GM18511 (cell line): ENCODE results near the gene SCUBE1.

ENCODE experiments used
- ATAC-seq: cut with Tn5 transposase; IDR thresholded peaks from one replicate; pipeline ENCODE4 v1.9.1; 2021; ENCODE audit warnings: mild to moderate bottlenecking, moderate library complexity; ENCODE audit not compliant: unreplicated experiment

The SCUBE1 gene

GRCh38 chr22:43226377-43227238 lies 116.6 kb downstream of the SCUBE1 start:
- ATAC-seq = no peak

GRCh38 chr22:43225609-43226008 lies 117.6 kb downstream of the SCUBE1 start:
- no peak for ATAC-seq

- no peak for ATAC-seq
Observed at GRCh38 chr22:43222987-43223386, 120.2 kb downstream of the SCUBE1 start.

GRCh38 chr22:43222262-43222661 lies 120.9 kb downstream of the SCUBE1 start:
- ATAC-seq = no peak

GRCh38 chr22:43220625-43221380 lies 122.4 kb downstream of the SCUBE1 start:
- no peak for ATAC-seq

- ATAC-seq = no peak
Observed at GRCh38 chr22:43218786-43219185, 124.4 kb downstream of the SCUBE1 start.

- no peak for ATAC-seq
Observed at GRCh38 chr22:43217285-43218030, 125.7 kb downstream of the SCUBE1 start.

GRCh38 chr22:43216738-43217137 lies 126.4 kb downstream of the SCUBE1 start:
- no peak for ATAC-seq

GRCh38 chr22:43213962-43214361 lies 129.2 kb downstream of the SCUBE1 start:
- no peak for ATAC-seq

- no peak for ATAC-seq
Observed at GRCh38 chr22:43213051-43213450, 130.1 kb downstream of the SCUBE1 start.

- no peak for ATAC-seq
Observed at GRCh38 chr22:43212434-43212952, 130.7 kb downstream of the SCUBE1 start.

- no peak for ATAC-seq
Observed at GRCh38 chr22:43211941-43212433, 131.2 kb downstream of the SCUBE1 start.

- no peak for ATAC-seq
Observed at GRCh38 chr22:43210631-43211515, 132.3 kb downstream of the SCUBE1 start.

- ATAC-seq = no peak
Observed at GRCh38 chr22:43209971-43210370, 133.2 kb downstream of the SCUBE1 start.

- ATAC-seq = no peak
Observed at GRCh38 chr22:43209523-43209890, 133.7 kb downstream of the SCUBE1 start.

- no peak for ATAC-seq
Observed at GRCh38 chr22:43208703-43209522, 134.3 kb downstream of the SCUBE1 start.

GRCh38 chr22:43207849-43208702 lies 135.1 kb downstream of the SCUBE1 start:
- no peak for ATAC-seq

- ATAC-seq = no peak
Observed at GRCh38 chr22:43207386-43207785, 135.8 kb downstream of the SCUBE1 start.
